ENCODE data around the gene METTL1. TPM values are rescaled to one million over a fixed set of nuclear protein-coding genes. Genes with fewer than 3 reads are reported as not detected.

Gene METTL1
- total and polyA plus RNA-seq, 4 donors = 2.8 to 11.2 (median 7.1) TPM

DNA sequence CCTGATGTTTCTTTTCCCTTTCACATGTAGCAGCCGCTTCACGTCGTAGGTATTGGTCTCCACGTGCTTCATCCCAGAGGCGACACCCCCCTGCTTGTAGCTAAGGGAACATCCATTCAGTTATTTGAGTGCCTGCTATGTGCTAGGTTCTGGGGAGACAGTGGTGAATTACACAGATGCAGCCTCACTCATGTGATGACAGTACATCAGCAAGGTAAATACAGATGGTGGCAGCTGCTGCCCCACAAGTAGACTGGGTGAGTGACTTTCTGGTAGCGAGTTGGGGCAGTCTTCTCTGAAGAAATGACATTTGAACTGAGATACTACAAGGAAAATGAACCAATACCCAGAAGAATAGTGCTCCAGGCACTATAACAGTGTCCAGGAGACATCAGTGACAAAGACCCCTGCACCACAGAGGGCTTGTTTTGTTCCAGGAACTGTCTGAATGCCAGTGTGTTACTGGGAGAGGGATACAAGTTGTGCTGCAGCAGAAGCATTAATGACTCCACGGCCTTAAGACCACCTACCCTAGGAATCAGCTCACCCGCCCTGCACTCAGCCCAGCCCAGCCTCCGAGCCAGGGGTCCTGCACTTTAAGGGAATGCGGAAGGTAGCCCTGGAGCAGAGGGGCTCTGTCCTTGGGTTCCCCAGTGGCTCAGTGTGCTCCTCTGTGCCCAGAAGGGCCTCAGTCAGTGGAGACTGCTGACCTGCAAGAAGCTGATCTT, 39.3 kb upstream of the METTL1 start:
- Histone ChIP-seq H3K9me3 (ENCODE audit: control insufficient read depth in 4 of 4, low read length in 3 of 4) (no peaks in the 10 kb centered on the region), H3K4me1 (ENCODE audit: control insufficient read depth in 4 of 4, insufficient read depth in 4 of 4, low read length in 3 of 4) (peaks cover 0 to 8% (median 4%) of the 10 kb centered on the region in 4 donors), H3K27ac (ENCODE audit: low read depth in 1 of 2, low read length in 2 of 2) (no peak overlapping the region), H3K9ac (ENCODE audit: low read depth in 1 of 2, low read length in 2 of 2) (no peak overlapping the region), H3K27me3 (ENCODE audit: control insufficient read depth in 4 of 4, insufficient read depth in 4 of 4, low read length in 3 of 4) (no peaks in the 10 kb centered on the region), H3K36me3 (ENCODE audit: control insufficient read depth in 4 of 4, insufficient read depth in 3 of 4, low read depth in 1 of 4, low read length in 3 of 4) (peaks cover 5 to 57% (median 45%) of the 10 kb centered on the region in 4 donors), H3K4me3 (ENCODE audit: low read depth in 1 of 3, low read length in 3 of 3) (no peak overlapping the region)
- TF ChIP-seq TAF1 (conservative IDR thresholded peaks at IDR 0.05) (no peak), RAD21 (IDR thresholded peaks at IDR 0.05) (no peak), YY1 (IDR thresholded peaks at IDR 0.05) (no peak), GABPA (IDR thresholded peaks at IDR 0.05 in 1 of 2, conservative IDR thresholded peaks at IDR 0.05 in 1 of 2) (no peak), FOXA2 (IDR thresholded peaks at IDR 0.05) (no peak), NR2F2 (IDR thresholded peaks at IDR 0.05) (no peak), SP1 (IDR thresholded peaks at IDR 0.05) (no peak), HNF4A (conservative IDR thresholded peaks at IDR 0.05) (no peak), EGR1 (IDR thresholded peaks at IDR 0.05; ENCODE audit: low read depth in 2 of 2) (no peak)
- TF ChIP-seq, protein P1, sequence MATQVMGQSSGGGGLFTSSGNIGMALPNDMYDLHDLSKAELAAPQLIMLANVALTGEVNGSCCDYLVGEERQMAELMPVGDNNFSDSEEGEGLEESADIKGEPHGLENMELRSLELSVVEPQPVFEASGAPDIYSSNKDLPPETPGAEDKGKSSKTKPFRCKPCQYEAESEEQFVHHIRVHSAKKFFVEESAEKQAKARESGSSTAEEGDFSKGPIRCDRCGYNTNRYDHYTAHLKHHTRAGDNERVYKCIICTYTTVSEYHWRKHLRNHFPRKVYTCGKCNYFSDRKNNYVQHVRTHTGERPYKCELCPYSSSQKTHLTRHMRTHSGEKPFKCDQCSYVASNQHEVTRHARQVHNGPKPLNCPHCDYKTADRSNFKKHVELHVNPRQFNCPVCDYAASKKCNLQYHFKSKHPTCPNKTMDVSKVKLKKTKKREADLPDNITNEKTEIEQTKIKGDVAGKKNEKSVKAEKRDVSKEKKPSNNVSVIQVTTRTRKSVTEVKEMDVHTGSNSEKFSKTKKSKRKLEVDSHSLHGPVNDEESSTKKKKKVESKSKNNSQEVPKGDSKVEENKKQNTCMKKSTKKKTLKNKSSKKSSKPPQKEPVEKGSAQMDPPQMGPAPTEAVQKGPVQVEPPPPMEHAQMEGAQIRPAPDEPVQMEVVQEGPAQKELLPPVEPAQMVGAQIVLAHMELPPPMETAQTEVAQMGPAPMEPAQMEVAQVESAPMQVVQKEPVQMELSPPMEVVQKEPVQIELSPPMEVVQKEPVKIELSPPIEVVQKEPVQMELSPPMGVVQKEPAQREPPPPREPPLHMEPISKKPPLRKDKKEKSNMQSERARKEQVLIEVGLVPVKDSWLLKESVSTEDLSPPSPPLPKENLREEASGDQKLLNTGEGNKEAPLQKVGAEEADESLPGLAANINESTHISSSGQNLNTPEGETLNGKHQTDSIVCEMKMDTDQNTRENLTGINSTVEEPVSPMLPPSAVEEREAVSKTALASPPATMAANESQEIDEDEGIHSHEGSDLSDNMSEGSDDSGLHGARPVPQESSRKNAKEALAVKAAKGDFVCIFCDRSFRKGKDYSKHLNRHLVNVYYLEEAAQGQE (IDR thresholded peaks at IDR 0.05) = no peak
- TF ChIP-seq, protein P2, sequence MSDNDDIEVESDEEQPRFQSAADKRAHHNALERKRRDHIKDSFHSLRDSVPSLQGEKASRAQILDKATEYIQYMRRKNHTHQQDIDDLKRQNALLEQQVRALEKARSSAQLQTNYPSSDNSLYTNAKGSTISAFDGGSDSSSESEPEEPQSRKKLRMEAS (IDR thresholded peaks at IDR 0.05) = no peak
- TF ChIP-seq, protein P3, sequence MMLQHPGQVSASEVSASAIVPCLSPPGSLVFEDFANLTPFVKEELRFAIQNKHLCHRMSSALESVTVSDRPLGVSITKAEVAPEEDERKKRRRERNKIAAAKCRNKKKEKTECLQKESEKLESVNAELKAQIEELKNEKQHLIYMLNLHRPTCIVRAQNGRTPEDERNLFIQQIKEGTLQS (IDR thresholded peaks at IDR 0.05) = no peak
- TF ChIP-seq, protein P4, sequence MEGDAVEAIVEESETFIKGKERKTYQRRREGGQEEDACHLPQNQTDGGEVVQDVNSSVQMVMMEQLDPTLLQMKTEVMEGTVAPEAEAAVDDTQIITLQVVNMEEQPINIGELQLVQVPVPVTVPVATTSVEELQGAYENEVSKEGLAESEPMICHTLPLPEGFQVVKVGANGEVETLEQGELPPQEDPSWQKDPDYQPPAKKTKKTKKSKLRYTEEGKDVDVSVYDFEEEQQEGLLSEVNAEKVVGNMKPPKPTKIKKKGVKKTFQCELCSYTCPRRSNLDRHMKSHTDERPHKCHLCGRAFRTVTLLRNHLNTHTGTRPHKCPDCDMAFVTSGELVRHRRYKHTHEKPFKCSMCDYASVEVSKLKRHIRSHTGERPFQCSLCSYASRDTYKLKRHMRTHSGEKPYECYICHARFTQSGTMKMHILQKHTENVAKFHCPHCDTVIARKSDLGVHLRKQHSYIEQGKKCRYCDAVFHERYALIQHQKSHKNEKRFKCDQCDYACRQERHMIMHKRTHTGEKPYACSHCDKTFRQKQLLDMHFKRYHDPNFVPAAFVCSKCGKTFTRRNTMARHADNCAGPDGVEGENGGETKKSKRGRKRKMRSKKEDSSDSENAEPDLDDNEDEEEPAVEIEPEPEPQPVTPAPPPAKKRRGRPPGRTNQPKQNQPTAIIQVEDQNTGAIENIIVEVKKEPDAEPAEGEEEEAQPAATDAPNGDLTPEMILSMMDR (IDR thresholded peaks at IDR 0.05; ENCODE audit: low read depth, low read length, missing input control) = no peak
- WGBS = 97% methylated on average over 10 of the region's 10 CpGs
- DNase-seq (ENCODE audit: low spot score) = no peak

DNA sequence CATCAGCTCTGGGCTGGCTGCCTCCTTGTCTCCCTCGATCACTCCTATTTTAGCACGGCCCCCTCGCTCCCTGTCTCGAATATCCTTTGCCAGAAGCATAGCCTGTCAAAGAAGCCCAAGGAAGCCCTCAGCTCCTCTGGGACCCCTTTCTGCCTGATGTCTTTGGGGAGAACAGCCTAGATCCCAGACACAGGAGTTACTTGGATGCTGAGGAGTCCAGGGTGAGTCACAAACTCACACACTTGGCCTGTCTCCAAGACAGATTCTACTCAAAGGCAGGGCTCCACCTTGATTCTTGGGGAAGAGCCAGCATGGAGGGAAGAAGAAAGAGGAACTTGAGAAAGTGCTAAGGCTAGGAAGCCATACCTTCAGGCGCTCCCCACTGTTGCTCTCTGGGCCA, 38.5 kb upstream of the METTL1 start:
- Histone ChIP-seq H3K4me1 (ENCODE audit: control insufficient read depth in 4 of 4, insufficient read depth in 4 of 4, low read length in 3 of 4) (peaks cover 0 to 4% (median 3%) of the 10 kb centered on the region in 4 donors), H3K4me3 (ENCODE audit: low read depth in 1 of 3, low read length in 3 of 3) (no peak overlapping the region), H3K27me3 (ENCODE audit: control insufficient read depth in 4 of 4, insufficient read depth in 4 of 4, low read length in 3 of 4) (no peaks in the 10 kb centered on the region), H3K9ac (ENCODE audit: low read depth in 1 of 2, low read length in 2 of 2) (no peak overlapping the region), H3K36me3 (ENCODE audit: control insufficient read depth in 4 of 4, insufficient read depth in 3 of 4, low read depth in 1 of 4, low read length in 3 of 4) (peaks cover 5 to 59% (median 46%) of the 10 kb centered on the region in 4 donors), H3K27ac (ENCODE audit: low read depth in 1 of 2, low read length in 2 of 2) (no peak overlapping the region), H3K9me3 (ENCODE audit: control insufficient read depth in 4 of 4, low read length in 3 of 4) (no peaks in the 10 kb centered on the region)
- no peak for DNase-seq (ENCODE audit: low spot score)
- WGBS = 97% methylated on average over 5 of the region's 5 CpGs
- TF ChIP-seq YY1 (IDR thresholded peaks at IDR 0.05) (no peak), HNF4G (IDR thresholded peaks at IDR 0.05) (no peak), EGR1 (IDR thresholded peaks at IDR 0.05; ENCODE audit: low read depth in 2 of 2) (no peak), GABPA (IDR thresholded peaks at IDR 0.05 in 1 of 2, conservative IDR thresholded peaks at IDR 0.05 in 1 of 2) (no peak), SP1 (IDR thresholded peaks at IDR 0.05) (no peak), FOXA1 (IDR thresholded peaks at IDR 0.05) (no peak)
- TF ChIP-seq, protein P5, sequence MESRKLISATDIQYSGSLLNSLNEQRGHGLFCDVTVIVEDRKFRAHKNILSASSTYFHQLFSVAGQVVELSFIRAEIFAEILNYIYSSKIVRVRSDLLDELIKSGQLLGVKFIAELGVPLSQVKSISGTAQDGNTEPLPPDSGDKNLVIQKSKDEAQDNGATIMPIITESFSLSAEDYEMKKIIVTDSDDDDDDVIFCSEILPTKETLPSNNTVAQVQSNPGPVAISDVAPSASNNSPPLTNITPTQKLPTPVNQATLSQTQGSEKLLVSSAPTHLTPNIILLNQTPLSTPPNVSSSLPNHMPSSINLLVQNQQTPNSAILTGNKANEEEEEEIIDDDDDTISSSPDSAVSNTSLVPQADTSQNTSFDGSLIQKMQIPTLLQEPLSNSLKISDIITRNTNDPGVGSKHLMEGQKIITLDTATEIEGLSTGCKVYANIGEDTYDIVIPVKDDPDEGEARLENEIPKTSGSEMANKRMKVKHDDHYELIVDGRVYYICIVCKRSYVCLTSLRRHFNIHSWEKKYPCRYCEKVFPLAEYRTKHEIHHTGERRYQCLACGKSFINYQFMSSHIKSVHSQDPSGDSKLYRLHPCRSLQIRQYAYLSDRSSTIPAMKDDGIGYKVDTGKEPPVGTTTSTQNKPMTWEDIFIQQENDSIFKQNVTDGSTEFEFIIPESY (IDR thresholded peaks at IDR 0.05) = no peak
- TF ChIP-seq, protein P3 (IDR thresholded peaks at IDR 0.05) = no peak
- TF ChIP-seq, protein P4 (IDR thresholded peaks at IDR 0.05; ENCODE audit: low read depth, low read length, missing input control) = no peak
- TF ChIP-seq, protein P1 (IDR thresholded peaks at IDR 0.05) = no peak
